Measurements from ENCODE around the gene BORCS8. TPM values are rescaled to one million over a fixed set of nuclear protein-coding genes. Genes with fewer than 3 reads are reported as not detected.
A peak's percentile ranks its signal among the peaks of the same experiment; 100 is the strongest.

BORCS8 gene
- 7.8 TPM for total RNA-seq
- 10 to 100 TPM; 10.9 to 16.6 (median 12.9) TPM for polyA plus RNA-seq (ENCODE audit: insufficient read depth in 1 of 8, insufficient read length in 8 of 8, low replicate concordance in 1 of 8)
- long read RNA-seq, donor 1, partial matches to known transcripts: 0 of 5 reads
- long read RNA-seq, donor 1, other reads (novel, unspliced or antisense): 0 of 5 reads
- long read RNA-seq, donor 2, partial matches to known transcripts: 0 of 2 reads
- long read RNA-seq, donor 2, other reads (novel, unspliced or antisense): 0 of 2 reads
- long read RNA-seq, donor 3, partial matches to known transcripts: 0 of 10 reads
- long read RNA-seq, donor 3, other reads (novel, unspliced or antisense): 0 of 10 reads
- long read RNA-seq, donor 4, partial matches to known transcripts: 0 of 9 reads
- long read RNA-seq, donor 4, other reads (novel, unspliced or antisense): 0 of 9 reads
- long read RNA-seq, donor 5, transcript BORCS8-209 (1 exons, 3,698 nt): minor isoform, 8 of 26 reads
- long read RNA-seq, donor 5, transcript BORCS8-202 (6 exons, 1,429 nt): minor isoform, 7 of 26 reads
- long read RNA-seq, donor 5, transcript BORCS8-203 (4 exons, 1,489 nt): major isoform, 10 of 26 reads
- long read RNA-seq, donor 5, partial matches to known transcripts: 0 of 26 reads
- long read RNA-seq, donor 5, other reads (novel, unspliced or antisense): 0 of 26 reads
- long read RNA-seq, donor 6, transcript BORCS8-209 (1 exons, 3,698 nt): major isoform, 8 of 21 reads
- long read RNA-seq, donor 6, transcript BORCS8-203 (4 exons, 1,489 nt): minor isoform, 5 of 21 reads
- long read RNA-seq, donor 6, transcript BORCS8-202 (6 exons, 1,429 nt): major isoform, 8 of 21 reads
- long read RNA-seq, donor 6, partial matches to known transcripts: 0 of 21 reads
- long read RNA-seq, donor 6, other reads (novel, unspliced or antisense): 0 of 21 reads
- long read RNA-seq, donor 7, transcript BORCS8-209 (1 exons, 3,698 nt): major isoform, 7 of 11 reads
- long read RNA-seq, donor 7, partial matches to known transcripts: 0 of 11 reads
- long read RNA-seq, donor 7, other reads (novel, unspliced or antisense): 0 of 11 reads
- long read RNA-seq, donor 8, transcript BORCS8-209 (1 exons, 3,698 nt): major isoform, 7 of 80 reads
- long read RNA-seq, donor 8, partial matches to known transcripts: 35 of 80 reads
- long read RNA-seq, donor 8, other reads (novel, unspliced or antisense): 32 of 80 reads
- long read RNA-seq, donor 9, transcript BORCS8-203 (4 exons, 1,489 nt): major isoform, 5 of 10 reads
- long read RNA-seq, donor 9, partial matches to known transcripts: 0 of 10 reads
- long read RNA-seq, donor 9, other reads (novel, unspliced or antisense): 0 of 10 reads
- long read RNA-seq, donor 10, transcript BORCS8-209 (1 exons, 3,698 nt): major isoform, 8 of 15 reads
- long read RNA-seq, donor 10, partial matches to known transcripts: 0 of 15 reads
- long read RNA-seq, donor 10, other reads (novel, unspliced or antisense): 0 of 15 reads
- long read RNA-seq, donor 11, partial matches to known transcripts: 0 of 8 reads
- long read RNA-seq, donor 11, other reads (novel, unspliced or antisense): 0 of 8 reads

DNA sequence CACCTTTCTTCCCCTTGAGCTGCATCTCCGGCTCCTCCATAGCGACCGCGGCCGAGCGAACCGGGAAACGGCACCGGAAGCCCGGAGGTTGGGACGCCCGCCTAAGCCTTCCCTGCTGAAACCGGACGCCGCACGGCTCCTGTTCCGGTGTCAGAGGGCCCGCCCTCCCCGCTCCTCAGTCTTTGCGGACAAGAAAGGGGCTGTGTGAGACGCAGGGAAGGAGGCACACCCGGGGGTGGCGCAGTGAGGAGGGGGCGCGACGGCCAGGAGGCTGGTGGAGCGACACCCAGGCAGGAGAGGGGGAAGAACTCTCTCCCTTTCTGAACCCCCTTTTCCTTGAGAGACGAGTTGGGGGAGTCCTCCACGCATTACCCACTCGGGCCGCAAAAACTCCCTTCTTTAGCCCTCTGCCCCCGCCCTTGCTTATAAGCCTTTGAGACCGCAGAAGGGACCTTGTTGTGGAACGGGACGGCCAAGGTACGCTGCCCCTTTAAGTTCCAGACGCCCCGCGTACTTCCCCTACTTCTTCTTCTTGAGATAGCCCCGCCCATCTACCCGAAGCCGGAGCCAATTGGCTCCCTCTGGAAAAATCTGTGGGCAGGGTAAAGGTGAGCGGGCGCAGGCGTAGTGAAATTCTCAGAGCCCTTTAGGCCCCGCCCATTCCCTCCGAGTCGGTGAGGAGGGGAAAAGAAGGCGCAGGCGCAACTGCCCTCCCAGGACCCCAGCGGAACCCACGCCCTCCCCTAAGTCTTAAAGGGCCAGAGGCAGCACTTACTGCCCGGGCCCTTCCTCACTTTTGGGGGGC lies at the start of gene BORCS8, which contains the start of gene RFXANK:
BORCS8 (minus strand) TSS at position 75 of the 805 bp plus-strand sequence; CDS start at position 40, 35 bp downstream.
RFXANK (plus strand) TSS at position 181 of the 805 bp plus-strand sequence. CDS start 1,689 bp downstream, outside the sequence.
- under 1% methylated on average over 25 of the region's 53 CpGs for WGBS (ENCODE audit: insufficient coverage)
- Histone ChIP-seq H3K27ac (ENCODE audit: low read length) (peak within 1 kb of the TSS; percentile 100), H3K4me1 (ENCODE audit: control insufficient read depth, insufficient read depth, low read length) (peaks cover 25% of the 10 kb centered on the region), H3K4me3 (ENCODE audit: low read length) (peak within 1 kb of the TSS; percentile 90), H3K27me3 (ENCODE audit: control insufficient read depth, insufficient read depth, low read length) (no peaks in the 10 kb centered on the region), H3K36me3 (ENCODE audit: control insufficient read depth, insufficient read depth, low read length) (peaks cover 22% of the 10 kb centered on the region), H3K9me3 (replicated peaks; ENCODE audit: control insufficient read depth, low read depth, low read length) (no peaks in the 10 kb centered on the region)
- peak; percentile 100 for DNase-seq

DNA sequence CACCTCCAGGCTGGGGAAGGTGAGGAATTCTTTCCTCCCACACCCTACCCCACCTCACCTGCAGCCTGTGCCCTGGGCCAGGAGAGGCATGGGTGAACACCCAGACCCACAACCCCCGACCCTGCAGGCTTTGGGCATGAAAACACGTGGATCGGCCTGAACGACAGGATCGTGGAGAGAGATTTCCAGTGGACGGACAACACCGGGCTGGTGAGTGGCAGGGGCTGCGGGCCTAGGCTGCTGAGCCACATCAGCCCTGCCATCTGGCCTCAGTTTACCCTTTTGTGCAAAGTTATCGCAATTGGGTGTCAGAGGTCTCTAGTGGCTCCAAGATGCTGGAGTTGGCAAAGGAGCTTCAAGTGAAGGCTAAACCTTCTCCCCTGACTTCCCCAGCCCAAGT lies 48.5 kb upstream of the BORCS8 start:
- H3K36me3 ChIP-seq (ENCODE audit: control insufficient read depth, insufficient read depth, low read length): no peaks in the 10 kb centered on the region
- peaks cover 4% of the 10 kb centered on the region for H3K9me3 ChIP-seq (replicated peaks; ENCODE audit: control insufficient read depth, low read depth, low read length)
- no peak for DNase-seq
- 79% methylated on average over 9 of the region's 9 CpGs for whole genome bisulfite sequencing (ENCODE audit: insufficient coverage)
- no peaks in the 10 kb centered on the region for H3K4me1 ChIP-seq (ENCODE audit: control insufficient read depth, insufficient read depth, low read length)
- H3K27me3 ChIP-seq (ENCODE audit: control insufficient read depth, insufficient read depth, low read length): peaks cover 2% of the 10 kb centered on the region
- H3K4me3 ChIP-seq (ENCODE audit: low read length): no peak overlapping the region
- no peak overlapping the region for H3K27ac ChIP-seq (ENCODE audit: low read length)

DNA sequence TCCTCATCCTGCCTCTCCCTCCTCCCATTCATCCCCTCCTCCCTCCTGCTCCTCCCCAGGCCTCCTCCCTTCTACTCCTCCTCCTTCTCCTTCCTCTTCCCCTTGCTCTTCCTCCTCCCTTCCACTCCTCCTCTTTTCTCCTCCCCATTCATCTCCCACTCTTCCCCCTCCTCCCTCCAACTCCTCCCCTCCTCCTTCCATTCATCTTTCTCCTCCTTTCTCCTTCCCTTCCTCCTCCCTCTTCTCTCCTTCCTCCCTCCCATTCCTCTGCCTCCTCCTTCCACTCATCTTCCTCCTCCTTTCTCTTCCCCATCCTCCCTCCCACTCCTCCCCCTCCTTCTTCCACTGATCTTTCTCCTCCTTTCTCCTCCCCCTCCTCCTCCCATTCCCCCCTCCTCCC lies 47.7 kb upstream of the BORCS8 start:
- Histone ChIP-seq H3K27me3 (ENCODE audit: control insufficient read depth, insufficient read depth, low read length) (no peaks in the 10 kb centered on the region), H3K4me1 (ENCODE audit: control insufficient read depth, insufficient read depth, low read length) (no peaks in the 10 kb centered on the region), H3K36me3 (ENCODE audit: control insufficient read depth, insufficient read depth, low read length) (no peaks in the 10 kb centered on the region), H3K27ac (ENCODE audit: low read length) (no peak overlapping the region), H3K4me3 (ENCODE audit: low read length) (no peak overlapping the region), H3K9me3 (replicated peaks; ENCODE audit: control insufficient read depth, low read depth, low read length) (peaks cover 8% of the 10 kb centered on the region)
- no peak for DNase-seq

DNA sequence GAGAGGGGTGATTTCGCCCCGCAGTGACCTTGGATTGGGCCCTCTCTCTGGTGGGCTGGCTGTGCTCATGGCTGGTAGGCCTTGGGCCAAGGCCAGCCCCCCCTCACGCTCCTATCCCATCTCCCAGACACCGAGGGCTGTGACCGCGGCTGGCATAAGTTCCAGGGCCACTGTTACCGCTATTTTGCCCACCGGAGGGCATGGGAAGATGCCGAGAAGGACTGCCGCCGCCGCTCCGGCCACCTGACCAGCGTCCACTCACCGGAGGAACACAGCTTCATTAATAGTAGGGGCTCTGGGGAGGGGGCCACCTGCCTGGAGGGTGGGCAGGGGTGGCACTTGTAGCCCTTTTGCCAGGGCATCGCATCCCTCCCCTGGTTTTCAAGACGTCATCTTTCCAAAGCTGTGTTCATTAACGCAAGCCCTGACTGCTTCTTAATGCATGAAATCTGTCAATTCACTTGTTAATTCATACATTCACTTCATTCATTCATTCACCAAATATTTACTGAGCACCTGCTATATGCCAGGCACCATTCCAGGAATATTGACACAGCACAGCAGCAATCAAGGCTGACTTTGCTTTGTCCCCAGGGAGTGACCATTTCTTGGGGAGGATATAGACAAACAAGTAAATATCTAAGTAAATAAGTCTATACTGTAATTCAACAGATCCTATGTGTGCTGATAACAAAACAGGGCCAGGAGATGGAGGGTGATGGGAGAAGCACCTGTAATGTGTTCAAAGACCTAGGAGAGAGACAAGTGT lies 46.4 kb upstream of the BORCS8 start:
- no peak for DNase-seq
- H3K36me3 ChIP-seq (ENCODE audit: control insufficient read depth, insufficient read depth, low read length): no peaks in the 10 kb centered on the region
- 74% methylated on average over 9 of the region's 18 CpGs for WGBS (ENCODE audit: insufficient coverage)
- no peaks in the 10 kb centered on the region for H3K4me1 ChIP-seq (ENCODE audit: control insufficient read depth, insufficient read depth, low read length)
- peaks cover 20% of the 10 kb centered on the region for H3K9me3 ChIP-seq (replicated peaks; ENCODE audit: control insufficient read depth, low read depth, low read length)
- no peak overlapping the region for H3K27ac ChIP-seq (ENCODE audit: low read length)
- no peak overlapping the region for H3K4me3 ChIP-seq (ENCODE audit: low read length)
- no peaks in the 10 kb centered on the region for H3K27me3 ChIP-seq (ENCODE audit: control insufficient read depth, insufficient read depth, low read length)

DNA sequence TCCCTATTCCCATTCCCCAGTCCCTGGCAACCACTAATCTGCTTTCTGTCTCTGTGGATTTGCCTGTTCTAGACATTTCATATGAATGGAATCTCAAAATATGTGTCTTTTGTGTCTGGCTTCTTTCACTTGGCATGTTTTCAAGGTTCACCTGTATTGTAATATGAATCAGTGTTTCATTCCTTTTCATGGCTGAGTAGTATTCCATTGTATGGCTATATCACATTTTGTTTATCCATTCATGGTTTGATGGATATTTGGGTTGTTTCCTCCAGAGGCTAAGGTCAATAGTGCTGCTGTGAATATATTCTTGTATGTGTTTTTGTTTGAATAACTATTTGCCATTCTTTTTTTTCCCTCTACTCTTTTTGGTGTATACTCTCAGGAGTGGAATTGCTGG lies 44.2 kb upstream of the BORCS8 start:
- no peaks in the 10 kb centered on the region for H3K36me3 ChIP-seq (ENCODE audit: control insufficient read depth, insufficient read depth, low read length)
- H3K4me3 ChIP-seq (ENCODE audit: low read length): no peak overlapping the region
- DNase-seq: no peak
- H3K4me1 ChIP-seq (ENCODE audit: control insufficient read depth, insufficient read depth, low read length): peaks cover 3% of the 10 kb centered on the region
- peaks cover 21% of the 10 kb centered on the region for H3K9me3 ChIP-seq (replicated peaks; ENCODE audit: control insufficient read depth, low read depth, low read length)
- no peak overlapping the region for H3K27ac ChIP-seq (ENCODE audit: low read length)
- H3K27me3 ChIP-seq (ENCODE audit: control insufficient read depth, insufficient read depth, low read length): no peaks in the 10 kb centered on the region

DNA sequence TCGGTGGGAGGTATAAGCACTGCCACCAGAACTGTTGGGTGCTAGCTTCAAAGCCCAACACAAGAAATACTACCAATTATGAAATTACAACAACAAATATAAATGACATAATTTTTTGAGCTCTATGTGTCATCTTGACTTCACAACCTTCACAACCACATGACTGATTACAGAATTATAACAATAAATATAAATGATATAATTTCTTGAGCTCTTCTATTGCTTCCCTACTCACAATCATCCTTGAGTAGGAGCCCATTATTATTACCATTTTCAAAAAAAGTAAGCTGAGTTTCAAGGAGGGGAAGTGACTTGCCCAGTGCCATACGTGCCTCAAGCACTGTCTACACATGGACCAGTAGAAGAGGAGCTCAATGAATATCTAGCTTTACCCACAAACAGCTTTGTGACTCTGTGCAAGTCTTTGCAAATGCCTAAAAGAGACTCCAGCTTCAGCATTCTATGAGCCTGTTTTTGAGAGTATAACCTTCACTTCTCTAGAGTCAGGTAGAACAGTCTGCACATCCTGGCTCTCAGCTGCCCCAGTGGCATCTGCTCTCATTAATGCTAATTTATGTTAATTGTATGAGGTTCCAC lies 42.4 kb upstream of the BORCS8 start:
- Histone ChIP-seq H3K4me1 (ENCODE audit: control insufficient read depth, insufficient read depth, low read length) (peaks cover 3% of the 10 kb centered on the region), H3K9me3 (replicated peaks; ENCODE audit: control insufficient read depth, low read depth, low read length) (peaks cover 21% of the 10 kb centered on the region), H3K27ac (ENCODE audit: low read length) (no peak overlapping the region), H3K36me3 (ENCODE audit: control insufficient read depth, insufficient read depth, low read length) (no peaks in the 10 kb centered on the region), H3K4me3 (ENCODE audit: low read length) (no peak overlapping the region), H3K27me3 (ENCODE audit: control insufficient read depth, insufficient read depth, low read length) (peaks cover under 1% of the 10 kb centered on the region)
- WGBS (ENCODE audit: insufficient coverage): no CpG with 5 or more reads among the region's 2 CpGs
- no peak for DNase-seq

DNA sequence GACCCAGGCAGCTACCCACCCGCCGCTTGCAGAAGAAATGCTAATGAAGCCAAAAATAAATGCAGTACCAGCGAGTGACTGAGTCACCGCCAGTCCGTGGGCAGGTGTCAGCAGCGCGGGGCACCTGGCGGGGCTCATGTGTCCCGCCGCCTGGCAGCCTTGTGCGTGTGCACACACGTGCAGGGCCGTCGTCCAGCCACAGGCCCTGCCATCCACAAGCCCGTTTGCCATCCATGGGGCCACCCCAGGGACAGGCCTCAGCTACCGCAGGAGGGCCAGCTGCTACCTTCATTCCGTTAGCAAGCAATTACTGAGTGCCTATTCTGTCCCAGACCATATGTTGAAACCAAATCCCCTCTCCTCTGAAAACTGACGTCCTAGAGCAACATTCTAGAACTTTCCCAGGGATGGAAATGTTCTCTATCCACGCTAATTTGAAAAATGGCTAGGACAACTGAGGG lies 40.3 kb upstream of the BORCS8 start:
- Histone ChIP-seq H3K27ac (ENCODE audit: low read length) (peak overlapping the region; percentile 20), H3K36me3 (ENCODE audit: control insufficient read depth, insufficient read depth, low read length) (no peaks in the 10 kb centered on the region), H3K27me3 (ENCODE audit: control insufficient read depth, insufficient read depth, low read length) (peaks cover 13% of the 10 kb centered on the region), H3K4me1 (ENCODE audit: control insufficient read depth, insufficient read depth, low read length) (peaks cover 3% of the 10 kb centered on the region), H3K4me3 (ENCODE audit: low read length) (no peak overlapping the region), H3K9me3 (replicated peaks; ENCODE audit: control insufficient read depth, low read depth, low read length) (peaks cover 21% of the 10 kb centered on the region)
- WGBS (ENCODE audit: insufficient coverage): 51% methylated on average over 17 of the region's 19 CpGs
- DNase-seq: peak; percentile 58

DNA sequence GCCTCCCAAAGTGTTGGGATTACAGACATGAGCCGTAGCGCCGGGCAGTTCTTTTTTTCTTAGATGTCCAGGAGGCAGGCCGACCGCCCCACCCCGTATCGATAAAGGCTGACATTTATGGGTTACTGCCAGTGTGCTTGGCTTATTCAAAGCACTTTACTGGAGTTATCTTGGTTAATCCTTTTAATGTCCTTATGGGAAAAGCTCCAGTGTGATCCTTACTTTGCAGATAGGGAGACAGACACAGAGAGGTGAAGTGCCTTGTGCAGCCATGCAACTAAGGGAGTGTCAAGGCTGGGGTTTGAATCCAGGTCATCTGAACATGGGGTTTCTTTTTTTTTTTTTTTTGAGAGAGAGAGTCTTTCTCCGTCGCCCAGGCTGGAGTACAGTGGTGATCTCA lies 39.0 kb upstream of the BORCS8 start:
- WGBS (ENCODE audit: insufficient coverage): 79% methylated on average over 7 of the region's 9 CpGs
- Histone ChIP-seq H3K36me3 (ENCODE audit: control insufficient read depth, insufficient read depth, low read length) (no peaks in the 10 kb centered on the region), H3K4me3 (ENCODE audit: low read length) (no peak overlapping the region), H3K27ac (ENCODE audit: low read length) (no peak overlapping the region), H3K4me1 (ENCODE audit: control insufficient read depth, insufficient read depth, low read length) (peaks cover 3% of the 10 kb centered on the region), H3K27me3 (ENCODE audit: control insufficient read depth, insufficient read depth, low read length) (peaks cover 25% of the 10 kb centered on the region), H3K9me3 (replicated peaks; ENCODE audit: control insufficient read depth, low read depth, low read length) (peaks cover 18% of the 10 kb centered on the region)
- DNase-seq: no peak

All from muscle of leg (tissue), 16 donors.